HG03432 (cell line): ENCODE measurements around the gene BSPH1.
"Not testable (repeated sequence)": the region's sequence is repeated elsewhere in the genome, so short reads cannot be mapped to it uniquely, and the experiment has no call there.

ENCODE experiments used
- ATAC-seq: cut with Tn5 transposase; IDR thresholded peaks from one replicate; pipeline ENCODE4 v1.9.1; 2021; ENCODE audit warnings: mild to moderate bottlenecking, moderate library complexity; ENCODE audit not compliant: unreplicated experiment

The BSPH1 gene

DNA sequence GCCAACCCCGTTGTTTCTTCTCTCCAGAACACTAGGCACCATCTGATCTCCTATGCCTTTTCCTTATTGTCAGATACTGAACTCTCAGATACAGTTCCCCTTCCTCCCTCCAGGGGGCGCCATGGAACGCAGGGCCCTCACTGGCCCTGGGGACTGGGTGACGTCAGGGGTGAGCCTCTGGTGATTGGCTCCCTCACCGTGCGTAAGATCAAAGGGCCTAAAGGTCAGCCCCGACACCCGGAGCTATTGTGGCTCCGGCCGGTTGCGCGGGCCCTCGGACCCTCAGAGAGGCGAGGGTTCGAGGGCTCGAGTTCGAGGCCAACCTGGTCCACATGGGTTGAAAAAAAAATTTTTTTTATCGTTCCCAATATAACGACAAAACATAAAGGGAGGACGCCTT, 63.4 kb downstream of the BSPH1 start:
- not testable (repeated sequence) for ATAC-seq

DNA sequence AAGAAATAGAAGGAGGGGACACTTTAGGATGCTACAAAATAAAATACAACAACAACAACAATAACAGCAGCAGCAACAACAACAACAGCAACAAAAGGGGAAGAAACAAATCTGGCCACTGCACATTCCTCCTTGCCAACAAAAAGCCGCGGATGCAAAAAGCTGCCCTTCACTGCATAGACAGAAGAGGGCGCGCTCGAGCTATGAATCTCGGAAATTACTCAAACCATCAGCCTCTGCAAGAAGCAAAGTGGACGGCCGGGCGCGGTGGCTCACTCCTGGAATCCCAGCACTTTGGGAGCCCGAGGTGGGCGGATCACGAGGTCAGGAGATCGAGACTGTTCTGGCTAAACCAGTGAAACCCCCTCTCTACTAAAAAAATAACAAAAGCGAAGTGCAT, 71.9 kb downstream of the BSPH1 start:
- not testable (repeated sequence) for ATAC-seq
